HG03066 (cell line): Measurements from ENCODE around the gene ANKH.

Experiments
- ATAC-seq: cut with Tn5 transposase; IDR thresholded peaks from one replicate; pipeline ENCODE4 v1.9.1; 2021; ENCODE audit warnings: low read depth; ENCODE audit not compliant: unreplicated experiment

The ANKH gene

DNA sequence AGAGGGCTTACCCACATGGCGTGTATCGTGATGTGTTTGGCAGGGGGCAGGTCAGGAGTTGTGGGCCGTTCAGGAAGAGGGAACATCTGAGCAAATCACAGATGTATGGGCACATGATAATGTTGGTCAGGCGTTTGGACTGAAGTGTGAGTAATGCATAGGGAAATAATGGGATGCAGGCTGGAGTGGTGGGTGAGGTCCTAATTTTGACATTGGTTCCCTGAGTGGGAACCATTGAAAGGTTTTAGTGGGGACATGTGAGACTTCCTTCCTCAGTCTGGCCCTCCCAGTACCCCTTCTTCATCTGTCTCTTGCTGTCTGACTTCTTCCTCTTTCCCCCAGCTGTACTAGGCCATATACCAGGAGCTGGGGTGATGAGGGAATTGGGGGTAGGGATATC lies 199.5 kb downstream of the ANKH start:
- no peak for ATAC-seq

DNA sequence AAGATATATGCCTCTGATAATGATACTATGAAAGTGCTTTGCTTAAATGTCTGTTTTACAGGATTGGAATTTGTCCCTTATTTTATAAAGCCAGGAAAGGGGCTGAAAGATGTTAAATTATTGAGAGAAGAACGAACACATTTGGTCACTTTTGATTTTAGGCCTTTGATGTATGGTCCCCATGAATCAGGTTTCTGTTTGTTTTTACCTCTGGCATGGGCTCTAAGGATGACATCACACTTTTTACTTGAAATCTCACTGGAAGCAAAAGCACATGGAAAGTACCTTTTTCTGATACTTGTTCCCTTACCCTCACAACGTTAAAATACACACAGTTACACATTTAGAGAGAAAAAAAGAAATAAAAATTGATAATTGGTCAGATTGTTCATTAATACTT lies 200.2 kb downstream of the ANKH start:
- no peak for ATAC-seq

DNA sequence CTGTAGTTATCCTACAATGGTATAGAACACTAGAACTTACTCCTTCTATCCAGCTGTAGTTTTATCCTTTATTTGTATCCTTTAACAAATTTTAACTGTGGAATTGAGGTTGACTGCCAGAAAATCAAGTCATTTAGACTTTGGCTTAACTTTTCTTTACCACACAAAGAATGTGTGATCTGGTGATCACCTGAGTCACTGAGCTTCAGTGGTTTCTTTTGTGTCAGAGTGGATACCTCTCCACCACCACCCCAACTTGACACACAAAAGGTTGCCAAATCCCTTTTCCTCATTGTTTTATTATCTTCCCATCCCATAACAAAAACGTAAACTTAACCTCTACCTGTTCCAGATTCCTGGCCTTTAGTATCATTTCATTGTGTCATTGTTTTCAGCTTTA lies 201.6 kb downstream of the ANKH start:
- no peak for ATAC-seq

DNA sequence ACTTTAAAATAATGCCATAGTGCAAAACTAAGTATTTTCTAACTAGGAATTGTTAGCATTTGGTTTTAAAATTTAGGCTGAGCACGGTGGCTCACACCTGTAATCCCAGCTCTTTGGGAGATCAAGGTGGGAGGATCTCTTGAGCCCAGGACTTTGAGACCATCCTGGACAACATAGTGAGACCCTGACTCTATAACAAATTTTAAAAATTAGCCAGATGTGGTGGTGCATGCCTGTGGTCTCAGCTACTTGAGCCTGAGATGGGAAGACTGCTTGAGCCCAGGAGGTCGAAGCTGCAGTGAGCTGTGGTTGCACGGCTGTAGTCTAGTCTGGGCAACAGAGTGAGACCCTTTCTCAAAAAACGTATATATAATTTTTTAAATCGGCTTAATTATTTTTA lies 202.2 kb downstream of the ANKH start:
- ATAC-seq = no peak

DNA sequence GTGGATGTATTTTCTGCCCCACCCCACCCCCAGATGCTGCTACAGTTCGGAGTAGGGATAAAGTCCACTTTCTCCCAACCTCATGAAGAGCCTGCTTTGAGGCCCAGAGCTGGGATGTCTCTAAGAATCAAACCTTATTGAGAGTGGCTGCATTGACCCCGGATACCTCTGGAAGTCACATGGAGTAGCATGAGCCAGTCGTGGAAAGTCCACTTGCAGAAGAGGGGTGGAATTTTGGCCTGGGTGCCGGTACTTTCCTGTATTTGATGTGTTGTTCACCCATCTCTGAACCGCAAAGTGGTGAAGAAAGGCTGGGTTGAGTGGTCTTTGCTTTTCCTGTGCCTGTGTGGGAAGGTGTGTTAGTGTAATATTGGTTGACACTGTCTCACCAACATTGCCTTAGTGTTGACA lies 203.4 kb downstream of the ANKH start:
- no peak for ATAC-seq

DNA sequence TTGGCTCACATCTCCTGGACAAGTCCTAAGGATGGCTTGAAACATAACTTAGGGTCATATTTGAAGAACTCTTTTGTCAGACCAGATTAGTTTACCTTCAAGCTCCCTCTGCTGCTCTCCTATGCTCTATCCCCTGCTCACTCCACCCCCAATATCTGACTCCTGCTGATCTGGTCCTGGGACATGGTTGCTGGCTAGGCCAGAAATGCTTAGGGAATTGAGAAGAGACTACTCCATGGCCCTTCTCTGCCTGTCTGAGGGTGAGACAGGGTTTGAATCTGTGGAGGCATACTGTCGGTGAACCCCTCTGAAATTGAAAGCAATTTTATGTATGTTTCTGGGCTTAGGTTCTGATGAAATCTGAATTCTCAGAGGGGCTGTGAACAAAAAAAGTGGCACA lies 203.8 kb downstream of the ANKH start:
- ATAC-seq = no peak

DNA sequence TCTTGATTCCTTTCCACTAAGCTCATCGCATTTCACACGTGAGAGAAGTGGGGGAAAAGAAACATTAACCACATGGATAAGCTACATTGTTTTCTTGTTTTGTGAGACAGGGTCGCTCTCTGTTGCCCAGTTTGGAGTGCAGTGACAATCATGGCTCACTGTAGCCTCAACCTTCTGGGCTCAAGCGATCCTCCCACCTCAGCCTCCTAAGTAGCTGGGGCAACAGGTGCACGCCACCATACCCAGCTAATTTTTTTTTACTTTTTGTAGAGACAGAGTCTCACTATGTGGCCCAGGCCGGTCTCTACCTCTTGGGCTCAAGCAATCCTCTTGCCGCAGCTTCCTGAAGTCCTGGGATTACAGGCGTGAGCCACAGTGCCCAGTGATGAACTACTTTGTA lies 204.3 kb downstream of the ANKH start:
- ATAC-seq = no peak

DNA sequence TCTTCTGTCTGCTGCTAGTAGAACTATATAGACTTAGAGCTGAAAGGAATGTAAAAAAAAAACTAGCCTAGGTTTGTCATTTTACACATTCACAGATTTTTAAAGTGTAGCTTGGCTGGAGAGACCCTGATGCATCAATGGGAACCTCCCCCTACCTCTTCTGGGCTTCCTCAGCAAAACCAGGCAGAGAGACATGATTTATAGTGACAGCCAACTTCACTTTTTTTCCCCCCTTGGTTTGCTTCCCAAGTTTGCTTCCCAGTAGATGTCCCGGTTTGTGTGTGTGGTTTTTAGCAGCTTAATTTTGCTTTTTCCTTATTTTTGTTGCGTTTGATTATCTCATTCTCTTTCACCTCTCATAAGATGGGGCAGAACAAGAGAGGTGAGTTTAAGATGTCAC lies 205.2 kb downstream of the ANKH start:
- no peak for ATAC-seq

DNA sequence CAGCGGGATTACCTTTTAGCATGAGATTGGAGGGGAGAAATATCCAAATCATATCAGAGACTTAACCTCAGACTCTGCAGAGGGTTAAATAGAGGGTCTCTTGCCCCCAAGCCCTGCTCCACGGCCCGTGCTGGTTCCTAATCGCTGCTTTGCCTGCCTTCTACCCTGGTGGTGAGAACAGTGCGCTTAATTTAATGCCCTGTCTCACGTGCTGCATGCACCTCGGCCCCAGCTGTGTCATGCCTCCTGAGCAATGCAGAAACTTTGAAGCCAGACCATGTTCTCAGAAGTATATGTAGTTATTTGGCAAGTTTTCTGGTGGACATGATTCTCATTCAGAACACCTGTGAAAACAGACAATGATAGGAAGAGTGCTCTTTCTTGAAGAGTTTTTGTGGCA lies 205.6 kb downstream of the ANKH start:
- peak; percentile 34 for ATAC-seq

DNA sequence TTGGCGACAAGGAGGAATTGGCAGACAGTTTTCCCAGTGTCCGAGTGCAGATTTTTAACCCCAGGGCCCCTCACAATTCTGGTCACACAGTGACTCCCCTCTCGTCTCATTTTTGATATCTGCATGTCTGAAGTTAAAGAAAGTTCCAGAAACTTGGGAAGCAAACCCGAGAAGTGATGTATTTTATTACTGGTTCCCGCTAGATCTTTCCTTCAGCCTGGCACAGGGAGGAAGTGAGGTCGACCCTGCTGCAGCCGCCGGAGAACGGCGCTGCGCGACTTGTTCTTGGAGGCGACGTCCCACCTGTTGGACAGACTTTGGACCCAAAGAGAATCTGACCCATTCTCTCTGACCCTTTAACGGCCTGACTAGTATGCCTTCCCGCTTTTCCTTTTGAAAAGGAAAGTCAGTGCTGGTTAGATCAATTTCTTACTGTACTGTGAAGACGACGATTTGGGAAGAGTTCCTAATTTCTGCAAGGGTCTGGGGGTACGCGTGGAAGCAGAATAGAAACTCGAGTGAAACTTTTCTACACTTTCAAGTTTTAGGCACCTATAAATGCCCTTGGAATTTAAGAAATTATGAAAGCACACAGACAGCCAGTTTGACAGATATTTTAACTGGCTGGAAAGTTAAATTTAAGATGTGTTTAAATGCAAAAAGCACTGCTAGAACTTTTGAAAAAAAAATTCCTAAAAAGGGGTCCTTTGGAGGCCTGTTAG lies 206.3 kb downstream of the ANKH start:
- peak; percentile 10 for ATAC-seq

DNA sequence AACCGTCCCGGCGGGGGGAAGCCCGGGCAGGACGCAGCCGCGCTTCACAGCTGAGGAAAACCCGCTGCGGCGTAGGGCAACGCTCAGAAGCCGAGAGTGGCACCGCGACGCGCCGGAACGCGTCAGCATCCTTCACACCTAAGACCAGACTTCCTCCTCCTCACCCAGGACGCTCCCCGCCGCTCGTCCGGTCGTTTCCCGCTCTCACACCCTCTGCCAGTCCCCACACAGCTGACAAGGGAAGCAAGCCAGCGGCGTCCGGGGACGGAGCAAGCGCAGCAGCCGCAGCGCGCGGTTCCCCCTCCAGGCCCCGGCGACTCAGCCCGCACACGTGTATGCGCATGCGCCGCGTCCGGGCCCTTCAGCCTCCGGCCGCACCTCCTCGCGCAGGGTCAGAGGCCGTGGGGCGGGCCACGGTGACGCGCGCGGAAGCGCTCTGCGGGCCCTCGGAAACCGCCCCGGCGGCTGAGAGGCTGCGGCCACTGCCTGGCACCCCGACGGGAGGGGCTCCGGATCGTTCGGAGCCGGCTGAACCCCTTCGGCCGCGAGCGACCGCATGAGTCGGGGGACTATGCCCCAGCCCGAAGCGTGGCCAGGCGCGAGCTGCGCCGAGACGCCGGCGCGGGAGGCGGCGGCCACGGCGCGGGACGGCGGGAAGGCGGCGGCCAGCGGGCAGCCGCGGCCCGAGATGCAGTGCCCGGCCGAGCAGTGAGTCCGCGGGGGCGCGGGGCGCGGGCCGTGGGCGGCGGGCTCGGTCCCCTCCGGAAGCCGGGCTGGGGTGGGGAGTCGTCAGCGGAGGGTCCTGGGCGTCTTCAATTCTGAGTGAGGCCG lies 207.1 kb downstream of the ANKH start, which contains the start of gene OTULIN:
Gene OTULIN, plus strand, starts transcription at position 449 of the 831 bp plus-strand sequence. Its CDS starts 108 bp downstream, at position 557.
- ATAC-seq = peak; percentile 61

DNA sequence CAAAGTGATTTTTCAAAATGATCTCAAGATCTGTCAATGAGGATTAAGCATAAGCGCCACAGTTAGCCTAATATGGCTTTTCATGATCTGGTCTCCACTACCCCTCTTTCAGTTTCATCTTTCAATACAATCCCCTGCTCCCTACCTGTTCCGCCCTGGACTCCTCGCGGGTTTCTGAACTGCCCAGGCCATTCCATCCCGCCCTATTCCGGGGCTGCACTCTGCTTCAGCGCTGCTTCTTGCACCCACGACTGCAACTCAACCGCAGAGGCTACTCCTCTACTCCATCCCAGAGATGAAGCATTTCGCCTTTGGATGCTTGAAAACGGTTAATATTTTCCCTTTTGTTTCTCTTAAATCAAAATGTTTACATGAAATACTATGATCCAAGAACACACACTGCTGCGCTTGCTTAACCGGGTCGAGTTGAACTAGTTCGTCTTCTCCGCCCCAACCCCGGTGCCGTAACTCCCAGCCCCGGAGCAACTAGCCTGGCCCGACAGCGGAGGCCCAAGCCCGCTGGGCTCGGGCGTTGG lies 207.8 kb downstream of the ANKH start:
- peak; percentile 24 for ATAC-seq

DNA sequence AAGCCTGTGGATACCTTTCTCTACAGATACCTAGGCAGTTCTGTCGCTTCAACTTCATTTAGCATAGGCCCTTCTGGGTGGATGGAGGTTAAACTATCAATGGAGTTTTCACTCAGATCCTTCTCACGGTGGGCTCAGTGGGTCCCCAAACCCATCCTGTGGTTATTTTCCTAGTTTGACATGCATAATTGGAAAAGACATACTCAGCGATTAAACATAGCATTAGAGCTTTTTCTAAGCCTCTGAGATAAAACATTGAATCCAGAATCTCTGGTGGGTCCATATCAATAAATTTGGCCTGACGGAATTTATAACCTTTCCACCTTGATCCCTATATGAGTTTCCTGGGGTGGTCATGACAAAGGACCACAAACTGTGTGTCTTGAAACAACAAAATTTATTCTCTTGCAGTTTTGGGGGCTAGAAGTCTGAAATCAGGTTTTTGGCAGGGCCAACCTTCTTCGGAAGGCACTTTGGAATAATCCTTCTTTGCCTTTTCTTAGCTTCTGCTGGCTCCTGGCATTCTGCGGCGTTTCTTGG lies 208.8 kb downstream of the ANKH start:
- no peak for ATAC-seq

DNA sequence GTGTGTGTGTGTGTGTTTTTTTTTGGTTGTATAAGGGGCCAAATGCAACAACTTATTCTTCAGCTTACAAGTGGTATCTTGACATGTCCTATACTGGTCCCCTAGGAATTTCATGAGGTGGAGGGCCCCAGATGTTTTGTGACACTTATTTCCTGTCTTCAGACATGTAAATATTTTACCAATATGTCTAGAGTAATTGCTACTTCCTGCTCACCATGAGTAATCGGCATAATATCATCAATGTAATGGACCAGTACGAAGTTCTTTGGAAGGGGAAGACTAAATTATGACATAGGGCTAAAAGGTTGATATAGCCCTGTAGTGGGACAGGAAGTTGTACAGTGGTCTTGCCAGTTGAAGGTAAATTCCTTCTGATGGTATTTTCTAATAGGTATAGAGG lies 210.7 kb downstream of the ANKH start:
- ATAC-seq = no peak

DNA sequence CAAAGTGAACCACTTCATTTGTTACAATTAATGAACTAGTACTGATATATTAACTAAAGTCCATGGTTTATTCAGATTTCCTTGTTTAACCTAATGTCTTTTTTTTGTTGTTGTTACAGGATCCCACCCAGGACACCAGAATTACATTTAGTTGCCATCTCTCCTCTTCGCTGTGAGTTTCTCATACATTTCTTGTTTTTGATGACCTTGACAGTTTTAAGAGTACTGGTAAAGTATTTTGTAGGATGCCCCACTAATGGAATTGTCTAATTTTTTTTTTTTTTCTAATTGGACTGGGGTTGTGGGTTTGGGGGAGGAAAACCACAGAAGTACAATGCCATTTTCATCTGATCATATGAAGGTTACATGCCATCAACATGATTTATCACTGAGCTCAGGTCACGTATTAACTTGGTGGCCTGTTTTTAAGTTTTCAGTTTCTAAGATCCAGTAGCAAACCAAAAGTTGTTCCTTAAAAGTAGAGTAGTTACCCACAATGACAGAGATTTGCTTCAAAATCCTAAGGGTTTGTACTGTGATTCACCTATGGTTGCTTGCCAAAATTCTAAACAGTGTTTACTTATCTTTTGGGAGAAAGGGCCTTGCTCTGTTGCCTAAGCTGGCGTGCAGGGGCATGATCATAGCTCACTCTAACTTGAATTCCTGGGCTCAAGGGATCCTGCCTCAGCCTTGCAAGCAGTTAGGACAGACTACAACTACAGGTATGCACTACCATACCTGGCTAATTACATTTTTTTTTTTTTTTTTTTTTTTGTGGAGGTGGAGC lies 211.6 kb downstream of the ANKH start:
- ATAC-seq = no peak

DNA sequence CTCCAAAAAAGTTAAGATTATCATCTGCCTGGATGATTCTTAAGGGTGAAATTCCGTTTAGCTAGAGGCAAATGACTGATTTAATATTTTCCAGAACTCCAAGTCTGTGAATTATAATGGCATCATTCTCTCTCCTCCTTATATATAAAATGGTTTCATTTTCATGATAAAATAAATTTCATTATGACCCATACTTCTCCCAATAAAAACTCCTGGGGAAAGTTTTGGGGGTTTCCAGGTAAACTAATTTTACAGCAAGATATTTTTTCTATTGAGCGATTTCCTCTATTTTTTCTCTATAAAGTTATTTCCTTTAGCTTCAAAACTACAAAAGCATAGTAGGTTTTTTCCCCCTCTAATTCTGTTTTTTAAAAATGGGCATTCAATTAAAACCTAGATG lies 214.7 kb downstream of the ANKH start:
- no peak for ATAC-seq

DNA sequence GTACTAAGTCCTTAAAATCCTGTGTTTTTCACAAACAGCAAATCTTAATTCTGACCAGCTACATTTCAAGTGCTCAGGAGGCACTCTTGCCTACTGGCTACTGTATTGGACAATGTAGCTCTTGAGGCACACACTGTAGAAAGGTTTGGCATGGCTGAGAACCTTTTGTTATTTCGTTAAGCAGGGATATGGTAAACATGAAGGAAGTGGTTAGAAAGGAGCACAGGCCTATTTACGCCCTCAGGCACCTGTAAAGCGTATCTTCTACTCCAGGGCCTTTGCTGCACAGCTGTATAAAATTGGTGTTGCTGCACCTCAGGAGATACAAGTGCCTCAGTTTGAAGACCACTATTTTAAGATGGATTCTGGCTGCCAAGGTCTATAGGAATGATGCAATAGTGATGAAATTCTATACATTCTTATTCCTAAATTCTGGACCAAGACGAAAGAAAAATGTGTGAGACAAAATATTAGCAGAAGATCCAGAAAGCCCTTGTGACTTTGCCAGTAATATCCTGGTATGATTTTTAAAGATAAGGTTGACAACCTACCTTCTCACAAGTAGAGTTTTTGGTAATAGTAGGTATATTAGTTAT lies 216.3 kb downstream of the ANKH start:
- no peak for ATAC-seq
